K562 (cell line): ENCODE data around the gene HMGXB3. TPM values are rescaled to one million over a fixed set of nuclear protein-coding genes. Genes with fewer than 3 reads are reported as not detected.

Experiments used
- ARID1B ChIP-seq: fragments of 450-650 bp; IDR thresholded peaks from 2 replicates; pipeline ENCODE4 v1.6.1; 2016; ENCODE audit warnings: antibody characterized with exemption, mild to moderate bottlenecking, inconsistent platforms
- ATF7 ChIP-seq: fragments of 450-650 bp; IDR thresholded peaks from 2 replicates; pipeline ENCODE4 v1.7.1; 2014; ENCODE audit warnings: mild to moderate bottlenecking, moderate library complexity
- CTBP1 ChIP-seq: fragments of 450-650 bp; IDR thresholded peaks from 2 replicates; pipeline ENCODE4 v1.6.1; 2016; ENCODE audit warnings: borderline replicate concordance
- GATAD2B ChIP-seq: fragments of 450-650 bp; IDR thresholded peaks from 2 replicates; pipeline ENCODE4 v1.6.1; 2017; ENCODE audit warnings: mild to moderate bottlenecking, borderline replicate concordance
- JUND ChIP-seq, 2 experiments: IDR thresholded peaks; 2 replicates in 1 of 2; 3 replicates in 1 of 2; pipeline ENCODE4 v1.6.1; 2011; ENCODE audit warnings: borderline replicate concordance in 2 of 2, low read depth in 2 of 2, low read length in 2 of 2, improper control_type of control experiment in 1 of 2, missing biosample characterization in 1 of 2, missing genetic modification characterization in 1 of 2, missing genetic modification reagents in 1 of 2
- LEF1 ChIP-seq: fragments of 450-650 bp; IDR thresholded peaks from 2 replicates; pipeline ENCODE4 v1.6.1; 2016; ENCODE audit warnings: mild to moderate bottlenecking
- NBN ChIP-seq: fragments of 450-650 bp; IDR thresholded peaks from 2 replicates; pipeline ENCODE4 v1.6.1; 2016; ENCODE audit warnings: low read depth, mild to moderate bottlenecking
- RNF2 ChIP-seq: sonication (generic); IDR thresholded peaks from 2 replicates; pipeline ENCODE4 v1.6.1; 2016
- SMARCA4 ChIP-seq: fragments of 450-650 bp; IDR thresholded peaks from 2 replicates; pipeline ENCODE4 v1.6.1; 2016
- SMC3 ChIP-seq: conservative IDR thresholded peaks from 2 replicates; pipeline ENCODE4 v1.6.1; 2011; ENCODE audit warnings: low read depth, low read length, improper control_type of control experiment; ENCODE audit not compliant: insufficient read depth
- ZNF589 ChIP-seq: fragments of 200-800 bp; sonication (Bioruptor generic); IDR thresholded peaks from 2 replicates; pipeline ENCODE4 v1.6.1; 2016; ENCODE audit warnings: low read depth, missing genetic modification characterization, missing compliant biosample characterization
- ZNF699 ChIP-seq: fragments of 250-450 bp; sonication (Bioruptor Pico); IDR thresholded peaks from 2 replicates; pipeline ENCODE4 v1.8.0; 2021; ENCODE audit warnings: mild to moderate bottlenecking, moderate library complexity; ENCODE audit not compliant: insufficient replicate concordance
- ZNF740 ChIP-seq, 3 experiments: fragments of 200-800 bp in 1 of 3; sonication (Bioruptor generic) in 1 of 3; sonication (generic) in 1 of 3; formaldehyde crosslinking in 1 of 3; IDR thresholded peaks; 2 replicates each; pipeline versions ENCODE4 v1.6.1 to v1.8.0; 2016 to 2022; ENCODE audit warnings: mild to moderate bottlenecking in 2 of 3, missing compliant biosample characterization in 2 of 3, missing genetic modification characterization in 2 of 3, missing genetic modification reagents in 1 of 3
- polyA plus RNA-seq, 8 experiments: library from polyadenylated mRNA; depleted of rRNA in 4 of 8; stranded (reverse) in 5 of 8; unstranded in 3 of 8; fragments of >200 nt; fragmentation: Nextera tagmentation in 2 of 8; fragmentation: Illumina TruSeq in 1 of 8; extraction: Ambion mirVana in 2 of 8; extraction: Trizol in 1 of 8; gene quantifications; 2 replicates each; pipeline versions ENCODE4 v1.2.1 to v1.2.3, GENCODE V29; 2011 to 2014; ENCODE audit warnings: inconsistent platforms in 1 of 8, missing spikeins in 1 of 8
- total RNA-seq, 7 experiments: library from RNA; depleted of rRNA in 6 of 7; stranded (reverse); fragments of >200 nt in 6 of 7; fragmentation: Illumina TruSeq in 2 of 7; extraction: Trizol in 2 of 7; gene quantifications; 2 replicates each; pipeline versions ENCODE4 v1.2.1 to v1.2.3, GENCODE V29; 2011 to 2021; ENCODE audit warnings: low replicate concordance in 1 of 7
- TF ChIP-seq, protein P1 (sequence below): IDR thresholded peaks from 2 replicates; pipeline ENCODE4 v1.6.1; 2014; ENCODE audit warnings: antibody characterized with exemption
- TF ChIP-seq, protein P2 (sequence below): fragments of 450-650 bp; IDR thresholded peaks from 2 replicates; pipeline ENCODE4 v1.6.1; 2016; ENCODE audit warnings: antibody characterized with exemption
- TF ChIP-seq, protein P3 (sequence below): sonication (generic); formaldehyde crosslinking; IDR thresholded peaks from 2 replicates; pipeline ENCODE4 v1.9.0; 2022; ENCODE audit warnings: mild to moderate bottlenecking, missing genetic modification reagents
- TF ChIP-seq, protein P4 (sequence below): sonication (generic); formaldehyde crosslinking; IDR thresholded peaks from 2 replicates; pipeline ENCODE4 v1.8.0; 2023; ENCODE audit warnings: mild to moderate bottlenecking, missing genetic modification reagents

The HMGXB3 gene
- total and polyA plus RNA-seq, 9 of the 15 experiments (the other 6 are each of a cell fraction or from before 2014, with no cell fraction given): 1.8 to 44.1 (median 32.2) TPM

- TF ChIP-seq ZNF740 (CRISPR knock-in tag; IDR thresholded peaks at IDR 0.05) (peak; percentile 74), ZNF740 (tag; IDR thresholded peaks at IDR 0.05) (no peak), ARID1B (peak; percentile 94), ZNF589 (CRISPR knock-in tag) (peak; percentile 26; the same call in 1 of the 2 replicates), NBN (peak; percentile 43; the same call in 1 of the 2 replicates), ZNF699 (no peak), RNF2 (peak; percentile 70; the same call in 1 of the 2 replicates), ATF7 (peak; percentile 29; the same call in 1 of the 2 replicates), JUND (IDR thresholded peaks at IDR 0.05; ENCODE audit: borderline replicate concordance, low read depth, low read length) (peak; percentile 31; the same call in 1 of the 2 replicates), JUND (tag; IDR thresholded peaks at IDR 0.05; ENCODE audit: borderline replicate concordance, low read depth, low read length) (peak; percentile 34; the same call in 1 of the 3 replicates), SMARCA4 (peak; percentile 84), SMC3 (no peak), GATAD2B (0 out of 2 replicates have a peak, but pooled peaks have one; percentile 28), LEF1 (peak; percentile 18; the same call in 1 of the 2 replicates), CTBP1 (peak; percentile 38; the same call in 1 of the 2 replicates)
- TF ChIP-seq, protein P1, sequence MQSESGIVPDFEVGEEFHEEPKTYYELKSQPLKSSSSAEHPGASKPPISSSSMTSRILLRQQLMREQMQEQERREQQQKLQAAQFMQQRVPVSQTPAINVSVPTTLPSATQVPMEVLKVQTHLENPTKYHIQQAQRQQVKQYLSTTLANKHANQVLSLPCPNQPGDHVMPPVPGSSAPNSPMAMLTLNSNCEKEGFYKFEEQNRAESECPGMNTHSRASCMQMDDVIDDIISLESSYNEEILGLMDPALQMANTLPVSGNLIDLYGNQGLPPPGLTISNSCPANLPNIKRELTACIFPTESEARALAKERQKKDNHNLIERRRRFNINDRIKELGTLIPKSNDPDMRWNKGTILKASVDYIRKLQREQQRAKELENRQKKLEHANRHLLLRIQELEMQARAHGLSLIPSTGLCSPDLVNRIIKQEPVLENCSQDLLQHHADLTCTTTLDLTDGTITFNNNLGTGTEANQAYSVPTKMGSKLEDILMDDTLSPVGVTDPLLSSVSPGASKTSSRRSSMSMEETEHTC: peak; percentile 72; the same call in 1 of the 2 replicates
- TF ChIP-seq, protein P2, sequence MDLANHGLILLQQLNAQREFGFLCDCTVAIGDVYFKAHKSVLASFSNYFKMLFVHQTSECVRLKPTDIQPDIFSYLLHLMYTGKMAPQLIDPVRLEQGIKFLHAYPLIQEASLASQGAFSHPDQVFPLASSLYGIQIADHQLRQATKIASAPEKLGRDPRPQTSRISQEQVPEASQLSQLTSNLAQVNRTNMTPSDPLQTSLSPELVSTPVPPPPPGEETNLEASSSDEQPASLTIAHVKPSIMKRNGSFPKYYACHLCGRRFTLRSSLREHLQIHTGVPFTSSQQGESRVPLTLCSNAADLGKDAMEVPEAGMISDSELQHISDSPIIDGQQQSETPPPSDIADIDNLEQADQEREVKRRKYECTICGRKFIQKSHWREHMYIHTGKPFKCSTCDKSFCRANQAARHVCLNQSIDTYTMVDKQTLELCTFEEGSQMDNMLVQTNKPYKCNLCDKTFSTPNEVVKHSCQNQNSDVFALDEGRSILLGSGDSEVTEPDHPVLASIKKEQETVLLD: peak; percentile 71; the same call in 1 of the 2 replicates
- TF ChIP-seq, protein P3, sequence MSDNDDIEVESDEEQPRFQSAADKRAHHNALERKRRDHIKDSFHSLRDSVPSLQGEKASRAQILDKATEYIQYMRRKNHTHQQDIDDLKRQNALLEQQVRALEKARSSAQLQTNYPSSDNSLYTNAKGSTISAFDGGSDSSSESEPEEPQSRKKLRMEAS (CRISPR knock-in tag): 0 out of 2 replicates have a peak, but pooled peaks have one; percentile 26
- TF ChIP-seq, protein P4, sequence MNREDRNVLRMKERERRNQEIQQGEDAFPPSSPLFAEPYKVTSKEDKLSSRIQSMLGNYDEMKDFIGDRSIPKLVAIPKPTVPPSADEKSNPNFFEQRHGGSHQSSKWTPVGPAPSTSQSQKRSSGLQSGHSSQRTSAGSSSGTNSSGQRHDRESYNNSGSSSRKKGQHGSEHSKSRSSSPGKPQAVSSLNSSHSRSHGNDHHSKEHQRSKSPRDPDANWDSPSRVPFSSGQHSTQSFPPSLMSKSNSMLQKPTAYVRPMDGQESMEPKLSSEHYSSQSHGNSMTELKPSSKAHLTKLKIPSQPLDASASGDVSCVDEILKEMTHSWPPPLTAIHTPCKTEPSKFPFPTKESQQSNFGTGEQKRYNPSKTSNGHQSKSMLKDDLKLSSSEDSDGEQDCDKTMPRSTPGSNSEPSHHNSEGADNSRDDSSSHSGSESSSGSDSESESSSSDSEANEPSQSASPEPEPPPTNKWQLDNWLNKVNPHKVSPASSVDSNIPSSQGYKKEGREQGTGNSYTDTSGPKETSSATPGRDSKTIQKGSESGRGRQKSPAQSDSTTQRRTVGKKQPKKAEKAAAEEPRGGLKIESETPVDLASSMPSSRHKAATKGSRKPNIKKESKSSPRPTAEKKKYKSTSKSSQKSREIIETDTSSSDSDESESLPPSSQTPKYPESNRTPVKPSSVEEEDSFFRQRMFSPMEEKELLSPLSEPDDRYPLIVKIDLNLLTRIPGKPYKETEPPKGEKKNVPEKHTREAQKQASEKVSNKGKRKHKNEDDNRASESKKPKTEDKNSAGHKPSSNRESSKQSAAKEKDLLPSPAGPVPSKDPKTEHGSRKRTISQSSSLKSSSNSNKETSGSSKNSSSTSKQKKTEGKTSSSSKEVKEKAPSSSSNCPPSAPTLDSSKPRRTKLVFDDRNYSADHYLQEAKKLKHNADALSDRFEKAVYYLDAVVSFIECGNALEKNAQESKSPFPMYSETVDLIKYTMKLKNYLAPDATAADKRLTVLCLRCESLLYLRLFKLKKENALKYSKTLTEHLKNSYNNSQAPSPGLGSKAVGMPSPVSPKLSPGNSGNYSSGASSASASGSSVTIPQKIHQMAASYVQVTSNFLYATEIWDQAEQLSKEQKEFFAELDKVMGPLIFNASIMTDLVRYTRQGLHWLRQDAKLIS: no peak
Measured at GRCh38 chr5:150026682-150027172, 26.2 kb downstream of the HMGXB3 start (continued).
